ENCODE results near the gene BATF.

BATF gene

GRCh38 chr14:75591331-75591946, 69.2 kb downstream of the BATF start:
- peaks cover 3% of the 10 kb centered on the region for H3K9me3 ChIP-seq (ENCODE audit: control insufficient read depth, low read depth, low read length)
- no peak overlapping the region for H3K4me3 ChIP-seq (ENCODE audit: low read length)
- no peaks in the 10 kb centered on the region for H3K27me3 ChIP-seq (ENCODE audit: control insufficient read depth, insufficient read depth, low read length)
- H3K9ac ChIP-seq (ENCODE audit: low read length) = no peak overlapping the region
- no peaks in the 10 kb centered on the region for H3K4me1 ChIP-seq (ENCODE audit: control insufficient read depth, low read depth, low read length)
- no peaks in the 10 kb centered on the region for H3K36me3 ChIP-seq (ENCODE audit: control insufficient read depth, low read depth, low read length)
- no peak overlapping the region for H3K27ac ChIP-seq (ENCODE audit: low read length)

- Histone ChIP-seq H3K4me3 (ENCODE audit: low read length) (no peak overlapping the region), H3K36me3 (ENCODE audit: control insufficient read depth, low read depth, low read length) (no peaks in the 10 kb centered on the region), H3K4me1 (ENCODE audit: control insufficient read depth, low read depth, low read length) (no peaks in the 10 kb centered on the region), H3K9ac (ENCODE audit: low read length) (no peak overlapping the region), H3K27me3 (ENCODE audit: control insufficient read depth, insufficient read depth, low read length) (no peaks in the 10 kb centered on the region), H3K9me3 (ENCODE audit: control insufficient read depth, low read depth, low read length) (peaks cover 3% of the 10 kb centered on the region), H3K27ac (ENCODE audit: low read length) (no peak overlapping the region)
These were observed 69.8 kb downstream of the BATF start for GRCh38 chr14:75591987-75592575.

DNA sequence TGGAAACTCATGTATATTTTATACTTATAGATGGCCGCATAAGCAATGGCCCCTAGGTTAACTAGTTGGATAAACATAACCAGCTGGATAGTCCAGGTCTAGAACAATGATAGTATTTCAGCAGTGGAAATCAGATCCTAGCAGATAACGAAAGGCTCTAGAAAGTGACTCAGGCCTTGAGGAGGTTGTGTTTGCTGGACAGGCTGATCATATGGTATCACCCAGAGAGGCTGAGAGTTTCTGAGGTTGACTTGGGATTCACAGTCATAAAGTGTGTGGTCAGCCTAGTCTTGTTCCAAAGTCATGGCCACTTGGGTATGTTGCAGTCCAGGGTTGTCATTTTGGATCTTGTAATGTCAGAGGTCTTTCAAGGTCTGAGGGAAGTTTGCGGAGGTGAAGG, 73.0 kb downstream of the BATF start:
- Histone ChIP-seq H3K27ac (ENCODE audit: low read length) (no peak overlapping the region), H3K9me3 (ENCODE audit: control insufficient read depth, low read depth, low read length) (peaks cover 3% of the 10 kb centered on the region), H3K4me1 (ENCODE audit: control insufficient read depth, low read depth, low read length) (peaks cover 4% of the 10 kb centered on the region), H3K27me3 (ENCODE audit: control insufficient read depth, insufficient read depth, low read length) (no peaks in the 10 kb centered on the region), H3K9ac (ENCODE audit: low read length) (no peak overlapping the region), H3K4me3 (ENCODE audit: low read length) (no peak overlapping the region), H3K36me3 (ENCODE audit: control insufficient read depth, low read depth, low read length) (no peaks in the 10 kb centered on the region)

Data from iPS-18a (cell line).